Mesenchymal stem cell (in vitro differentiated cells and primary cell): Measurements from ENCODE around the gene TMEM14C.
"Not testable (repeated sequence)": the region's sequence is repeated elsewhere in the genome, so short reads cannot be mapped to it uniquely, and the experiment has no call there.

Experiments
- DNase-seq: peaks from one replicate; pipeline ENCODE4 v3.0.0-alpha.2; 2013
- H2AFZ ChIP-seq: one replicate; pipeline ENCODE4 v1.6.1; 2013; ENCODE audit warnings: low read depth, mild to moderate bottlenecking, control low read depth, inconsistent platforms, low read length, moderate library complexity
- H2AK5ac ChIP-seq: 2 replicates; pipeline ENCODE4 v1.6.1; 2013; ENCODE audit warnings: low read length, moderate library complexity, mild to moderate bottlenecking, inconsistent platforms; ENCODE audit not compliant: severe bottlenecking
- H2BK120ac ChIP-seq: one replicate; pipeline ENCODE4 v1.6.1; 2013; ENCODE audit warnings: low read depth, mild to moderate bottlenecking, inconsistent platforms, low read length, moderate library complexity
- H2BK12ac ChIP-seq, 2 experiments: one replicate each; pipeline ENCODE4 v1.6.1; 2013; ENCODE audit warnings: inconsistent platforms in 2 of 2, low read length in 2 of 2, mild to moderate bottlenecking in 2 of 2, moderate library complexity in 2 of 2, control low read depth in 1 of 2
- H2BK15ac ChIP-seq: one replicate; pipeline ENCODE4 v1.6.1; 2013; ENCODE audit warnings: mild to moderate bottlenecking, low read depth, inconsistent platforms; ENCODE audit not compliant: poor library complexity, severe bottlenecking
- H2BK5ac ChIP-seq: 2 replicates; pipeline ENCODE4 v1.6.1; 2013; ENCODE audit warnings: low read depth, mild to moderate bottlenecking, low read length, control low read depth, inconsistent platforms; ENCODE audit not compliant: poor library complexity, severe bottlenecking
- H3K14ac ChIP-seq, 2 experiments: one replicate each; pipeline ENCODE4 v1.6.1; 2013; ENCODE audit warnings: inconsistent platforms in 2 of 2, low read length in 2 of 2, control low read depth in 1 of 2, mild to moderate bottlenecking in 1 of 2, moderate library complexity in 1 of 2
- H3K18ac ChIP-seq, 2 experiments: one replicate each; pipeline ENCODE4 v1.6.1; 2013; ENCODE audit warnings: inconsistent platforms in 2 of 2, low read length in 2 of 2, control low read depth in 1 of 2, low read depth in 1 of 2, mild to moderate bottlenecking in 1 of 2
- H3K23ac ChIP-seq, 2 experiments: one replicate each; pipeline ENCODE4 v1.6.1; 2013; ENCODE audit warnings: inconsistent platforms in 2 of 2, low read length in 2 of 2, mild to moderate bottlenecking in 2 of 2, moderate library complexity in 2 of 2, control low read depth in 1 of 2
- H3K27ac ChIP-seq: 2 replicates; pipeline ENCODE4 v1.5.1; 2013; ENCODE audit warnings: mild to moderate bottlenecking, moderate library complexity, low read length, control low read depth, inconsistent platforms; ENCODE audit not compliant: poor library complexity, severe bottlenecking
- H3K27me3 ChIP-seq, 2 experiments: 2 replicates each; pipeline versions ENCODE4 v1.6.1 to v1.7.0; 2013; ENCODE audit warnings: low read length in 2 of 2, mild to moderate bottlenecking in 2 of 2, moderate library complexity in 2 of 2, control low read depth in 1 of 2, inconsistent platforms in 1 of 2; ENCODE audit not compliant: control insufficient read depth in 1 of 2, insufficient read depth in 1 of 2
- H3K36me3 ChIP-seq, 2 experiments: 2 replicates each; pipeline versions ENCODE4 v1.6.1 to v1.7.0; 2013; ENCODE audit warnings: low read length in 2 of 2, control low read depth in 1 of 2, inconsistent platforms in 1 of 2, low read depth in 1 of 2, mild to moderate bottlenecking in 1 of 2; ENCODE audit not compliant: insufficient read depth in 2 of 2, control insufficient read depth in 1 of 2
- H3K4ac ChIP-seq, 2 experiments: one replicate each; pipeline ENCODE4 v1.6.1; 2013; ENCODE audit warnings: inconsistent platforms in 2 of 2, low read length in 2 of 2, mild to moderate bottlenecking in 2 of 2, moderate library complexity in 2 of 2, control low read depth in 1 of 2, low read depth in 1 of 2
- H3K4me1 ChIP-seq: 2 replicates; pipeline ENCODE4 v1.6.1; 2013; ENCODE audit warnings: low read depth, low read length, control low read depth; ENCODE audit not compliant: control insufficient read depth, insufficient read depth
- H3K4me2 ChIP-seq: 2 replicates; pipeline ENCODE4 v1.6.1; 2013; ENCODE audit warnings: low read length, mild to moderate bottlenecking, inconsistent platforms; ENCODE audit not compliant: poor library complexity, severe bottlenecking
- H3K4me3 ChIP-seq, 2 experiments: 2 replicates each; pipeline versions ENCODE4 v1.5.1 to v1.7.0; 2013; ENCODE audit warnings: low read length in 2 of 2, mild to moderate bottlenecking in 2 of 2, control low read depth in 1 of 2, low read depth in 1 of 2; ENCODE audit not compliant: insufficient read depth in 1 of 2
- H3K79me1 ChIP-seq: replicated peaks from 2 replicates; pipeline ENCODE4 v1.6.1; 2013; ENCODE audit warnings: mild to moderate bottlenecking, control low read depth, low read length, inconsistent platforms; ENCODE audit not compliant: poor library complexity, severe bottlenecking
- H3K9ac ChIP-seq: 2 replicates; pipeline ENCODE4 v1.7.0; 2013; ENCODE audit warnings: mild to moderate bottlenecking, low read length, moderate library complexity
- H3K9me3 ChIP-seq: 2 replicates; pipeline ENCODE4 v1.7.0; 2013; ENCODE audit warnings: mild to moderate bottlenecking, low read length; ENCODE audit not compliant: control insufficient read depth
- H4K8ac ChIP-seq: one replicate; pipeline ENCODE4 v1.6.1; 2013; ENCODE audit warnings: inconsistent platforms, mild to moderate bottlenecking, low read length, moderate library complexity
- H4K91ac ChIP-seq: one replicate; pipeline ENCODE4 v1.6.1; 2013; ENCODE audit warnings: mild to moderate bottlenecking, low read length, inconsistent platforms
- WGBS: methylation state at CpG from one replicate; pipeline ENCODE4 v1.1.7; 2013; ENCODE audit warnings: mixed read lengths; 5-methylcytosine and 5-hydroxymethylcytosine counted together

The TMEM14C gene

DNA sequence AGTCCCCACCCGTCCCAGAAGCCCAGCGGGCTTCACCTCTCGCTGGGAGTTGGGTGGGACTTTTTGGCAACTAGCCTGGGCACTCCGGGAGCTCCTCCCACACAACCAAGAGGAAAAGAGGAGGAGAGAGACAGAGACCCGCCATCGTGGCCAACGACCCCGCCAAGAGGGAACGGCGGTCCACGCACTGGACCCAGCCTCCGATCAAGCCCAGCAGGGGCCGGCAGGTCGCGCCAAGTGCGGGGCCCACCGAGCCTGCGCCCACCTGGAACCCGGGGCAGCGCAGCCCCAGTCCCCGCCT lies 3.0 kb upstream of the TMEM14C start:
- H4K8ac ChIP-seq, result peak overlapping the region; percentile 2
- H2AK5ac ChIP-seq, result no peak overlapping the region
- H3K4me1 ChIP-seq, result peaks cover 3% of the 10 kb centered on the region
- H4K91ac ChIP-seq, result peak overlapping the region; percentile 2
- DNase-seq, result no peak
- 94% methylated on average over 20 of the region's 21 CpGs for WGBS
- no peaks in the 10 kb centered on the region for H3K27me3 ChIP-seq
- H3K4ac ChIP-seq, result no peak overlapping the region
- H3K23ac ChIP-seq, result no peak overlapping the region
- peaks cover 6 to 10% of the 10 kb centered on the region in 2 experiments for H3K36me3 ChIP-seq
- H3K9me3 ChIP-seq, result peaks cover 12% of the 10 kb centered on the region
- peak overlapping the region in 1 of 2 experiments; percentile 83 for H2BK12ac ChIP-seq
- no peak overlapping the region for H2AFZ ChIP-seq
- peak overlapping the region; percentile 84 for H3K9ac ChIP-seq
- no peak overlapping the region for H3K27ac ChIP-seq
- peak overlapping the region; percentile 94 for H2BK15ac ChIP-seq
- H3K79me1 ChIP-seq, result peaks cover 14% of the 10 kb centered on the region
- no peak overlapping the region for H3K18ac ChIP-seq
- H2BK120ac ChIP-seq, result no peak overlapping the region
- H3K4me2 ChIP-seq, result no peak overlapping the region
- no peak overlapping the region for H2BK5ac ChIP-seq
- H3K14ac ChIP-seq, result no peak overlapping the region
- peak overlapping the region in 1 of 2 experiments; percentile 82 for H3K4me3 ChIP-seq

DNA sequence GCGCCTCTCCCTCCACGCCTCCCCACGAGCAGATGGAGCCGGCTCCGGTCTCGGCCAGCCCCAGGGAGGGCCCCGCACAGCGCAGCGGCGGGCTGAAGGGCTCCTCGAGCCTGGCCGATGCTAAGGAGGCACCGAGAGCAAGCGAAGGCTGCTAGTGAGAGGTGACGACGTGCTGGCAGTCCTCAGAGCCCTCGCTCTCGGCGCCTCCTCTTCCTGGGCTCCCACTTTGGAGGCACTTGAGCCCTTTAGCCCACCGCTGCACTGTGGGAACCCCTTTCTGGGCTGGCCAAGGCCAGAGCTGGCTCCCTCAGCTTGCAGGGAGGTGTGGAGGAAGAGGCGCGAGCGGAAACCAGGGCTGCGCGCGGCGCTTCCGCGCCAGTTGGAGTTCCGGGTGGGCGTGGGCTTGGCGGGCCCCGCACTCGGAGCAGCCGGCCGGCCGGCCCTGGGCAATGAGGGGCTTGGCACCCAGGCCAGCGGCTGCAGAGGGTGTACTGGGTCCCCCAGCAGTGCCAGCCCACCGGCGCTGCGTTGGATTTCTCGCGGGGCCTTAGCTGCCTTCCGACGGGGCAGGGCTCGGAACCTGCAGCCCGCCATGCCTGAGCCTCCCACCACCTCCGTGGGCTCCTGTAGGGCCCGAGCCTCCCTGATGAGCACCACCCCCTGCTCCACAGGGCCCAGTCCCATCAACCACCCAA lies 2.5 kb upstream of the TMEM14C start:
- peaks cover 12% of the 10 kb centered on the region for H3K9me3 ChIP-seq
- H4K8ac ChIP-seq, result peak overlapping the region; percentile 2
- H3K27ac ChIP-seq, result no peak overlapping the region
- H2BK120ac ChIP-seq, result no peak overlapping the region
- peaks cover 3% of the 10 kb centered on the region for H3K4me1 ChIP-seq
- peak overlapping the region; percentile 84 for H3K9ac ChIP-seq
- no peak overlapping the region for H2BK5ac ChIP-seq
- H4K91ac ChIP-seq, result peak overlapping the region; percentile 2
- H2BK12ac ChIP-seq, result peak overlapping the region in 1 of 2 experiments; percentile 83
- no peak overlapping the region for H2AFZ ChIP-seq
- peak overlapping the region in 1 of 2 experiments; percentile 82 for H3K4me3 ChIP-seq
- DNase-seq, result no peak
- peak overlapping the region; percentile 94 for H2BK15ac ChIP-seq
- no peak overlapping the region for H3K4ac ChIP-seq
- H3K79me1 ChIP-seq, result peaks cover 19% of the 10 kb centered on the region
- no peaks in the 10 kb centered on the region for H3K27me3 ChIP-seq
- no peak overlapping the region for H3K14ac ChIP-seq
- peaks cover 11 to 15% of the 10 kb centered on the region in 2 experiments for H3K36me3 ChIP-seq
- H2AK5ac ChIP-seq, result no peak overlapping the region
- WGBS, result 97% methylated on average over 46 of the region's 49 CpGs
- peak overlapping the region in 1 of 2 experiments; percentile 11 for H3K18ac ChIP-seq
- H3K4me2 ChIP-seq, result no peak overlapping the region
- no peak overlapping the region for H3K23ac ChIP-seq

DNA sequence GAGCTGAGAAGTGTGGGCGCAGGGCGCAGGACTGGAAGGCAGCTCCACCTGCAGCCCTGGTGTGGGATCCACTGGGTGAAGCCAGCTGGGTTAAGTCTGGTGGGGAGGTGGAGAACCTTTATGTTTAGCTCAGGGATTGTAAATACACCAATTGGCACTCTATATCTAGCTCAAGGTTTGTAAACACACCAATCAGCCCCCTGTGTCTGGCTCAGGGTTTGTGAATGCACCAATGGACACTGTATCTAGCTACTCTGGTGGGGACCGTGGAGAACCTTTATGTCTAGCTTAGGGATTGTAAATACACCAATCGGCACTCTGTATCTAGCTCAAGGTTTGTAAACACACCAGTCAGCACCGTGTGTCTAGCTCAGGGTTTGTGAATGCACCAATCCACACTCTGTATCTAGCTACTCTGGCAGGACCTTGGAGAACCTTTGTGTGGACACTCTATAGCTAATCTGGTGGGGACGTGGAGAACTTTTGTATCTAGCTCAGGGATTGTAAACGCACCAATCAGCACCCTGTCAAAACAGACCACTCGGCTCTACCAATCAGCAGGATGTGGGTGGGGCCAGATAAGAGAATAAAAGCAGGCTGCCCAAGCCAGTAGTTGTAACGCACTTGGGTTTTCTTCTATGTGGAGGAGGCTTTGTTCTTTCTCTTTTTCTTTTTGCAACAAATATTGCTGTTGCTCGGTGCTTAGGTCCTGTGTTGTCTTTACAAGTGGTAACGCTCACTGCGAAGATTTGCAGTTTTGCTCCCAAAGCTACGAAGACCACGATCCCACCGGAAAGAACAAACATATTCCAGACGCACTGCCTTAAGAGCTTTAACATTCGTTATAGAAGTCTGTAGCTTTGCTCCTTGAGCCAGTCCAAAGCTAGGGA lies 1.7 kb upstream of the TMEM14C start:
- H3K9me3 ChIP-seq, result peaks cover 12% of the 10 kb centered on the region
- H3K27me3 ChIP-seq, H2BK12ac ChIP-seq, H4K8ac ChIP-seq, H3K18ac ChIP-seq, H3K23ac ChIP-seq, H2BK120ac ChIP-seq, H3K4ac ChIP-seq, DNase-seq, H3K27ac ChIP-seq, H2AFZ ChIP-seq, H2BK15ac ChIP-seq, H3K4me2 ChIP-seq, H2AK5ac ChIP-seq, H3K14ac ChIP-seq, H4K91ac ChIP-seq, H3K4me1 ChIP-seq, H2BK5ac ChIP-seq: not testable (repeated sequence)
- WGBS, result 93% methylated on average over 17 of the region's 17 CpGs
- peaks cover 19 to 21% of the 10 kb centered on the region in 2 experiments for H3K36me3 ChIP-seq
- peaks cover 25% of the 10 kb centered on the region for H3K79me1 ChIP-seq
- H3K9ac ChIP-seq, result peak overlapping the region; percentile 84
- peak overlapping the region in 1 of 2 experiments; percentile 98 for H3K4me3 ChIP-seq
